HCT116 (cell line): ENCODE data around the gene AASDH. TPM values are rescaled to one million over a fixed set of nuclear protein-coding genes. Genes with fewer than 3 reads are reported as not detected.

Source experiments
- ATAC-seq: fragments of 200-7000 bp; cut with Tn5 transposase; 2 replicates; pipeline ENCODE4 v1.9.1; 2020; ENCODE audit warnings: mild to moderate bottlenecking, moderate library complexity
- BruUV-seq: library from RNA; stranded (reverse); fragments of 400-500 nt; replicated peaks from 2 replicates; lab custom pipeline; 2021; lab: Mats Ljungman, UMichigan
- CTCF ChIA-PET: fragments of 300-600 bp; sonication (Branson Sonifier 250); formaldehyde crosslinking; loops from one replicate; lab custom pipeline; 2021; ENCODE audit warnings: antibody characterized with exemption; lab: Charles Lee
- POLR2A ChIA-PET: fragments of 300-600, 350-600 bp; sonication (Branson Sonifier 250); formaldehyde crosslinking; loops from one replicate; lab custom pipeline; 2021; ENCODE audit warnings: antibody characterized with exemption; lab: Charles Lee
- RAD21 ChIA-PET, 2 experiments: fragments of 300-600 bp; sonication (Branson Sonifier 250); formaldehyde crosslinking; loops; one replicate each; lab custom pipeline; 2023; ENCODE audit warnings: low total read pairs in 2 of 2; ENCODE audit not compliant: uncharacterized antibody in 2 of 2, unreplicated experiment in 2 of 2, low non-redundant PET in 1 of 2; lab: Charles Lee
- DNase-seq: peaks from one replicate; pipeline ENCODE4 v3.0.0-alpha.2; 2010; ENCODE audit warnings: low read depth, low spot score
- H2AFZ ChIP-seq: fragments of 200-600 bp; shearing (Covaris generic), sonication (generic); 2 replicates; pipeline ENCODE4 v1.6.1; 2017; ENCODE audit warnings: low read depth, mixed run types, mixed read lengths, antibody characterized with exemption, low read length; ENCODE audit not compliant: poor library complexity, severe bottlenecking
- H3K27ac ChIP-seq: 2 replicates; pipeline ENCODE4 v1.5.1; 2012; ENCODE audit warnings: low read depth, low read length
- H3K27me3 ChIP-seq: fragments of 200-600 bp; sonication (generic); 2 replicates; pipeline ENCODE4 v1.6.1; 2016; ENCODE audit warnings: mixed run types, low read length, mixed read lengths; ENCODE audit not compliant: insufficient read depth
- H3K36me3 ChIP-seq, 2 experiments: fragments of 200-500 bp in 1 of 2; fragments of 200-600 bp in 1 of 2; sonication (Bioruptor generic) in 1 of 2; sonication (generic) in 1 of 2; 2 replicates each; pipeline versions ENCODE4 v1.5.1 to v1.6.1; 2014 to 2016; ENCODE audit warnings: low read length in 2 of 2, inconsistent platforms in 1 of 2, mixed read lengths in 1 of 2, mixed run types in 1 of 2; ENCODE audit not compliant: insufficient read depth in 2 of 2, control insufficient read depth in 1 of 2
- H3K4me1 ChIP-seq, 2 experiments: fragments of 200-600 bp in 1 of 2; sonication (generic) in 1 of 2; 2 replicates each; pipeline versions ENCODE4 v1.5.1 to v1.6.1; 2012 to 2017; ENCODE audit warnings: low read length in 2 of 2, inconsistent platforms in 1 of 2, mild to moderate bottlenecking in 1 of 2, mixed read lengths in 1 of 2, mixed run types in 1 of 2, moderate library complexity in 1 of 2; ENCODE audit not compliant: insufficient read depth in 2 of 2, control insufficient read depth in 1 of 2
- H3K4me2 ChIP-seq: fragments of 200-600 bp; sonication (generic); 2 replicates; pipeline ENCODE4 v1.6.1; 2017; ENCODE audit warnings: mixed run types, low read length, mixed read lengths
- H3K4me3 ChIP-seq, 2 experiments: fragments of 200-600 bp in 1 of 2; sonication (generic) in 1 of 2; replicated peaks in 1 of 2; 2 replicates each; pipeline ENCODE4 v1.5.1; 2011 to 2016; ENCODE audit warnings: low read length in 2 of 2, control low read depth in 1 of 2, low read depth in 1 of 2, mild to moderate bottlenecking in 1 of 2, mixed read lengths in 1 of 2, mixed run types in 1 of 2
- H3K79me2 ChIP-seq: fragments of 200-600 bp; sonication (generic); 2 replicates; pipeline ENCODE4 v1.6.1; 2017; ENCODE audit warnings: mild to moderate bottlenecking, mixed run types, low read length, moderate library complexity, mixed read lengths; ENCODE audit not compliant: insufficient read depth
- H3K9ac ChIP-seq: fragments of 200-600 bp; sonication (generic); 2 replicates; pipeline ENCODE4 v1.6.1; 2016; ENCODE audit warnings: low read length, mixed read lengths
- H3K9me2 ChIP-seq: fragments of 200-600 bp; sonication (generic), shearing (Covaris generic); 2 replicates; pipeline ENCODE4 v1.6.1; 2017; ENCODE audit warnings: mixed run types, mild to moderate bottlenecking, moderate library complexity; ENCODE audit not compliant: insufficient read depth
- H3K9me3 ChIP-seq, 2 experiments: fragments of 200-500 bp in 1 of 2; fragments of 200-600 bp in 1 of 2; sonication (Bioruptor generic) in 1 of 2; sonication (generic) in 1 of 2; 2 replicates each; pipeline ENCODE4 v1.6.1; 2014 to 2017; ENCODE audit warnings: low read length in 2 of 2, mixed read lengths in 2 of 2, inconsistent platforms in 1 of 2, low read depth in 1 of 2, mild to moderate bottlenecking in 1 of 2, mixed run types in 1 of 2, moderate library complexity in 1 of 2; ENCODE audit not compliant: control insufficient read depth in 1 of 2, insufficient read depth in 1 of 2
- H4K20me1 ChIP-seq: fragments of 200-600 bp; sonication (generic), shearing (Covaris generic); 2 replicates; pipeline ENCODE4 v1.6.1; 2017; ENCODE audit warnings: mixed run types, mild to moderate bottlenecking, moderate library complexity; ENCODE audit not compliant: insufficient read depth
- CBX3 ChIP-seq: IDR thresholded peaks from 2 replicates; pipeline ENCODE4 v1.6.1; 2012; ENCODE audit warnings: low read depth
- CTCF ChIP-seq, 3 experiments: fragments of 200-600 bp in 1 of 3; sonication (generic) in 1 of 3; IDR thresholded peaks in 2 of 3; conservative IDR thresholded peaks in 1 of 3; 2 replicates each; pipeline ENCODE4 v1.5.1; 2012 to 2017; ENCODE audit warnings: low read depth in 2 of 3, low read length in 2 of 3, antibody characterized with exemption in 1 of 3, borderline replicate concordance in 1 of 3, control low read depth in 1 of 3, mild to moderate bottlenecking in 1 of 3, mixed read lengths in 1 of 3, mixed run types in 1 of 3, moderate library complexity in 1 of 3; ENCODE audit not compliant: insufficient read depth in 1 of 3
- EGR1 ChIP-seq: IDR thresholded peaks from 2 replicates; pipeline ENCODE4 v1.6.1; 2012; ENCODE audit warnings: low read depth
- EZH2phosphoT487 ChIP-seq: fragments of 200-600 bp; IDR thresholded peaks from 2 replicates; pipeline ENCODE4 v1.6.1; 2018; ENCODE audit warnings: antibody characterized with exemption, borderline replicate concordance
- JUND ChIP-seq: IDR thresholded peaks from 2 replicates; pipeline ENCODE4 v1.6.1; 2012
- POLR2AphosphoS5 ChIP-seq: IDR thresholded peaks from 2 replicates; pipeline ENCODE4 v1.6.1; 2011; ENCODE audit warnings: mild to moderate bottlenecking, low read depth, low read length, moderate library complexity
- RAD21 ChIP-seq: IDR thresholded peaks from 2 replicates; pipeline ENCODE4 v1.6.1; 2012; ENCODE audit warnings: low read depth, mild to moderate bottlenecking
- REST ChIP-seq: IDR thresholded peaks from 2 replicates; pipeline ENCODE4 v1.6.1; 2012; ENCODE audit warnings: low read depth
- SIN3A ChIP-seq: IDR thresholded peaks from 2 replicates; pipeline ENCODE4 v1.6.1; 2012; ENCODE audit warnings: low read depth
- SP1 ChIP-seq: IDR thresholded peaks from 2 replicates; pipeline ENCODE4 v1.6.1; 2012; ENCODE audit warnings: low read depth
- TCF7L2 ChIP-seq: IDR thresholded peaks from 2 replicates; pipeline ENCODE4 v1.7.0; 2011; ENCODE audit warnings: borderline replicate concordance, inconsistent platforms; ENCODE audit not compliant: insufficient read depth, insufficient read length; ENCODE audit errors: extremely low read depth
- YY1 ChIP-seq: IDR thresholded peaks from 2 replicates; pipeline ENCODE4 v1.6.1; 2011; ENCODE audit warnings: low read length, low read depth, moderate library complexity, mild to moderate bottlenecking; ENCODE audit not compliant: insufficient replicate concordance; ENCODE audit errors: extremely low read depth
- intact Hi-C: fragments of 100-400 bp; cut with micrococcal nuclease; formaldehyde crosslinking; loops from 2 replicates; pipeline ENCODE4 v1.10.0; 2022
- total RNA-seq: library from RNA; stranded (reverse); gene quantifications from one replicate; pipeline ENCODE4 v1.2.1, GENCODE V29; 2021; ENCODE audit not compliant: unreplicated experiment
- TF ChIP-seq, protein P1 (sequence below): IDR thresholded peaks from 2 replicates; pipeline ENCODE4 v1.6.1; 2011; ENCODE audit warnings: mild to moderate bottlenecking, low read length, moderate library complexity; ENCODE audit not compliant: insufficient replicate concordance; ENCODE audit errors: extremely low read depth

AASDH gene
- total RNA-seq, 1 experiment from 2014 or later: 13.7 TPM

DNA sequence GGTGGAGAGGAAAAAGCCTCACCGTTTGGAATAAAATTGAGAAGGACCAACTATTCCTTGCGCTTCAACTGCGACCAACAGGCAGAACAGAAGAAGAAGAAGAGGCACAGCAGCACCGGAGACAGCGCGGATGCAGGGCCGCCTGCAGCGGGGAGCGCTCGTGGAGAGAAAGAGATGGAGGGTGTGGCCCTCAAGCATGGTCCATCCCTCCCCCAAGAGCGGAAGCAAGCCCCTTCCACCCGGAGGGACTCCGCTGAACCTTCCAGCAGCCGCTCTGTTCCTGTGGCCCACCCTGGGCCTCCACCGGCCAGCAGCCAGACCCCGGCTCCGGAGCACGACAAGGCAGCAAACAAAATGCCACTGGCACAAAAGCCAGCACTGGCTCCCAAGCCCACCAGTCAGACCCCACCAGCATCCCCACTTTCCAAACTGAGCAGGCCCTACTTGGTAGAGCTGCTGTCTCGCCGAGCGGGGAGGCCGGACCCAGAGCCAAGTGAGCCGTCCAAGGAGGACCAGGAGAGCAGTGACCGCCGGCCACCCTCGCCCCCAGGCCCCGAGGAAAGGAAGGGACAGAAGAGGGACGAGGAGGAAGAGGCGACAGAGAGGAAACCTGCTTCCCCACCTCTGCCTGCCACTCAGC is 71.2 kb downstream of the AASDH start:
- intact Hi-C loops: no loop called here
- no peak overlapping the region for H3K27ac ChIP-seq
- POLR2A ChIA-PET: no interaction called here

More for the DNA sequence above, 71.2 kb downstream of the AASDH start:
- CTCF ChIA-PET: no interaction called here
- no peak overlapping the region for H3K9ac ChIP-seq
- DNase-seq: no peak
- H2AFZ ChIP-seq: no peak overlapping the region
- H3K4me1 ChIP-seq: no peaks in the 10 kb centered on the region
- TF ChIP-seq EGR1: no peak
- TF ChIP-seq JUND: no peak
- TF ChIP-seq EZH2phosphoT487: no peak
- no peak for TF ChIP-seq CBX3
- TF ChIP-seq YY1: no peak
- no peak for TF ChIP-seq CTCF (IDR thresholded peaks at IDR 0.05 in 2 of 3, conservative IDR thresholded peaks at IDR 0.05 in 1 of 3; ENCODE audit: borderline replicate concordance in 1 of 3, insufficient read depth in 1 of 3, low read depth in 2 of 3, low read length in 2 of 3)
- no peak for TF ChIP-seq TCF7L2
- TF ChIP-seq SP1: no peak
- no peak for TF ChIP-seq REST
- TF ChIP-seq RAD21: no peak
- TF ChIP-seq SIN3A: no peak
- TF ChIP-seq POLR2AphosphoS5: no peak
- TF ChIP-seq, protein P1, sequence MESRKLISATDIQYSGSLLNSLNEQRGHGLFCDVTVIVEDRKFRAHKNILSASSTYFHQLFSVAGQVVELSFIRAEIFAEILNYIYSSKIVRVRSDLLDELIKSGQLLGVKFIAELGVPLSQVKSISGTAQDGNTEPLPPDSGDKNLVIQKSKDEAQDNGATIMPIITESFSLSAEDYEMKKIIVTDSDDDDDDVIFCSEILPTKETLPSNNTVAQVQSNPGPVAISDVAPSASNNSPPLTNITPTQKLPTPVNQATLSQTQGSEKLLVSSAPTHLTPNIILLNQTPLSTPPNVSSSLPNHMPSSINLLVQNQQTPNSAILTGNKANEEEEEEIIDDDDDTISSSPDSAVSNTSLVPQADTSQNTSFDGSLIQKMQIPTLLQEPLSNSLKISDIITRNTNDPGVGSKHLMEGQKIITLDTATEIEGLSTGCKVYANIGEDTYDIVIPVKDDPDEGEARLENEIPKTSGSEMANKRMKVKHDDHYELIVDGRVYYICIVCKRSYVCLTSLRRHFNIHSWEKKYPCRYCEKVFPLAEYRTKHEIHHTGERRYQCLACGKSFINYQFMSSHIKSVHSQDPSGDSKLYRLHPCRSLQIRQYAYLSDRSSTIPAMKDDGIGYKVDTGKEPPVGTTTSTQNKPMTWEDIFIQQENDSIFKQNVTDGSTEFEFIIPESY: no peak
- TF ChIP-seq, all 23 proteins: peak for 0
- H3K4me2 ChIP-seq: no peak overlapping the region
- H3K4me3 ChIP-seq: no peak overlapping the region
- ATAC-seq: no peak
- BruUV-seq: no TSS peak
- no peaks in the 10 kb centered on the region for H3K9me3 ChIP-seq
- RAD21 ChIA-PET: no interaction called here
- H4K20me1 ChIP-seq: no peaks in the 10 kb centered on the region
- H3K79me2 ChIP-seq: no peaks in the 10 kb centered on the region
- H3K36me3 ChIP-seq: no peaks in the 10 kb centered on the region
- no peaks in the 10 kb centered on the region for H3K9me2 ChIP-seq
- H3K27me3 ChIP-seq: no peaks in the 10 kb centered on the region
